IMR-90 (cell line): ENCODE data around the gene HYI. TPM values are rescaled to one million over a fixed set of nuclear protein-coding genes. Genes with fewer than 3 reads are reported as not detected.
"Not testable (repeated sequence)": the region's sequence is repeated elsewhere in the genome, so short reads cannot be mapped to it uniquely, and the experiment has no call there.

ENCODE experiments used
- ATAC-seq: fragments of 200-7000 bp; cut with Tn5 transposase; 2 replicates; pipeline ENCODE4 v1.9.1; 2020; ENCODE audit warnings: low read depth, mild to moderate bottlenecking, moderate library complexity
- BruUV-seq: library from RNA; stranded (reverse); fragments of 400-500 nt; replicated peaks from 2 replicates; lab custom pipeline; 2021; lab: Mats Ljungman, UMichigan
- CTCF ChIA-PET: fragments of 300-600 bp; formaldehyde crosslinking; extraction: SDS; loops from one replicate; lab custom pipeline; 2021; ENCODE audit warnings: antibody characterized with exemption; lab: Yijun Ruan, JAX
- POLR2A ChIA-PET: fragments of 300-600 bp; sonication (Branson Sonifier 250); formaldehyde crosslinking; loops from one replicate; lab custom pipeline; 2022; ENCODE audit warnings: antibody characterized with exemption; ENCODE audit not compliant: unreplicated experiment; lab: Charles Lee
- DNase-seq: peaks from one replicate; pipeline ENCODE4 v3.0.0; 2013
- H2AFZ ChIP-seq: replicated peaks from 2 replicates; pipeline ENCODE3; 2013; ENCODE audit warnings: low read length, mild to moderate bottlenecking; ENCODE audit not compliant: poor library complexity
- H2AK5ac ChIP-seq: 2 replicates; pipeline ENCODE4 v1.6.1; 2013; ENCODE audit warnings: low read depth, low read length, inconsistent platforms
- H2AK9ac ChIP-seq: replicated peaks from 2 replicates; pipeline ENCODE3; 2013; ENCODE audit warnings: mild to moderate bottlenecking, low read depth, low read length, moderate library complexity; ENCODE audit not compliant: poor library complexity
- H2BK120ac ChIP-seq: 2 replicates; pipeline ENCODE4 v1.6.1; 2013; ENCODE audit warnings: low read depth, low read length, inconsistent platforms
- H2BK15ac ChIP-seq: 3 replicates; pipeline ENCODE4 v1.6.1; 2013; ENCODE audit warnings: low read depth, low read length, inconsistent platforms
- H2BK20ac ChIP-seq: 2 replicates; pipeline ENCODE4 v1.6.1; 2013; ENCODE audit warnings: low read depth, mild to moderate bottlenecking, inconsistent platforms, low read length, moderate library complexity
- H2BK5ac ChIP-seq: 2 replicates; pipeline ENCODE4 v1.6.1; 2013; ENCODE audit warnings: mild to moderate bottlenecking, low read depth, low read length, inconsistent platforms; ENCODE audit not compliant: poor library complexity, severe bottlenecking
- H3K14ac ChIP-seq: replicated peaks from 2 replicates; pipeline ENCODE4 v1.6.1; 2013; ENCODE audit warnings: low read depth, low read length, inconsistent platforms
- H3K18ac ChIP-seq: 2 replicates; pipeline ENCODE4 v1.6.1; 2013; ENCODE audit warnings: low read depth, low read length, control low read depth
- H3K23ac ChIP-seq: 2 replicates; pipeline ENCODE4 v1.6.1; 2013; ENCODE audit warnings: low read depth, low read length, inconsistent platforms
- H3K27ac ChIP-seq: 2 replicates; pipeline ENCODE4 v1.5.1; 2013; ENCODE audit warnings: mild to moderate bottlenecking, control low read depth, low read length; ENCODE audit not compliant: insufficient read depth
- H3K27me3 ChIP-seq: 2 replicates; pipeline ENCODE4 v1.6.1; 2013; ENCODE audit warnings: low read length; ENCODE audit not compliant: control insufficient read depth, insufficient read depth
- H3K36me3 ChIP-seq: 2 replicates; pipeline ENCODE4 v1.6.1; 2013; ENCODE audit warnings: low read length, mixed read lengths; ENCODE audit not compliant: control insufficient read depth, insufficient read depth
- H3K4ac ChIP-seq: 2 replicates; pipeline ENCODE4 v1.6.1; 2013; ENCODE audit warnings: low read depth, low read length, inconsistent platforms
- H3K4me1 ChIP-seq: 2 replicates; pipeline ENCODE4 v1.6.1; 2013; ENCODE audit warnings: low read length, mixed read lengths; ENCODE audit not compliant: control insufficient read depth, insufficient read depth
- H3K4me2 ChIP-seq: 2 replicates; pipeline ENCODE4 v1.6.1; 2013; ENCODE audit warnings: low read depth, mild to moderate bottlenecking, control low read depth, low read length, moderate library complexity
- H3K4me3 ChIP-seq: 2 replicates; pipeline ENCODE4 v1.5.1; 2013; ENCODE audit warnings: low read depth, mild to moderate bottlenecking, control low read depth, low read length, moderate library complexity; ENCODE audit not compliant: insufficient read depth
- H3K56ac ChIP-seq: 2 replicates; pipeline ENCODE4 v1.6.1; 2013; ENCODE audit warnings: low read length, inconsistent platforms; ENCODE audit not compliant: insufficient read depth; ENCODE audit errors: extremely low read depth
- H3K79me1 ChIP-seq, 2 experiments: 2 replicates each; pipeline ENCODE4 v1.6.1; 2013; ENCODE audit warnings: low read length in 2 of 2, inconsistent platforms in 1 of 2, low read depth in 1 of 2
- H3K9ac ChIP-seq: 2 replicates; pipeline ENCODE4 v1.6.1; 2013; ENCODE audit warnings: low read depth, low read length, control low read depth
- H3K9me1 ChIP-seq: 2 replicates; pipeline ENCODE4 v1.6.1; 2013; ENCODE audit warnings: low read length, inconsistent platforms; ENCODE audit not compliant: insufficient read depth
- H3K9me3 ChIP-seq: 2 replicates; pipeline ENCODE4 v1.6.1; 2013; ENCODE audit warnings: low read length; ENCODE audit not compliant: control insufficient read depth, insufficient read depth
- H4K20me1 ChIP-seq: 2 replicates; pipeline ENCODE4 v1.6.1; 2013; ENCODE audit warnings: low read length, inconsistent platforms; ENCODE audit not compliant: insufficient read depth
- H4K5ac ChIP-seq: 2 replicates; pipeline ENCODE4 v1.6.1; 2013; ENCODE audit warnings: mild to moderate bottlenecking, low read depth, low read length, control low read depth
- H4K8ac ChIP-seq, 2 experiments: 2 replicates each; pipeline ENCODE4 v1.6.1; 2013; ENCODE audit warnings: low read depth in 2 of 2, low read length in 2 of 2, control low read depth in 1 of 2, inconsistent platforms in 1 of 2
- H4K91ac ChIP-seq: 2 replicates; pipeline ENCODE4 v1.6.1; 2013; ENCODE audit warnings: low read depth, low read length, inconsistent platforms; ENCODE audit not compliant: insufficient read depth
- CEBPB ChIP-seq: IDR thresholded peaks from 2 replicates; pipeline ENCODE4 v1.6.1; 2012; ENCODE audit warnings: low read depth, low read length, improper control_type of control experiment
- MXI1 ChIP-seq: IDR thresholded peaks from 2 replicates; pipeline ENCODE4 v1.6.1; 2012; ENCODE audit warnings: low read depth, mild to moderate bottlenecking, low read length, moderate library complexity, borderline replicate concordance
- RAD21 ChIP-seq: IDR thresholded peaks from 2 replicates; pipeline ENCODE4 v1.6.1; 2012; ENCODE audit warnings: low read length, improper control_type of control experiment
- WGBS, 2 experiments: methylation state at CpG; one replicate each; pipeline versions ENCODE4 v1.1.5 to v1.1.7; 2013; ENCODE audit warnings: missing lambda C conversion rate in 2 of 2; ENCODE audit not compliant: insufficient read length in 1 of 2; ENCODE audit errors: extremely low coverage in 2 of 2; 5-methylcytosine and 5-hydroxymethylcytosine counted together
- dilution Hi-C: fragments of 300-500 bp; cut with HindIII; formaldehyde crosslinking; loops from one replicate; pipeline ENCODE4 v1.14.3; 2018; ENCODE audit warnings: low sequenced_read_pairs; ENCODE audit not compliant: unreplicated experiment
- in situ Hi-C: fragments of 300-500 bp; cut with MboI; formaldehyde crosslinking; loops from 3 replicates; pipeline ENCODE4 v1.14.3; 2019; ENCODE audit warnings: low sequenced_read_pairs, inconsistent platforms, mixed read lengths
- intact Hi-C: fragments of 100-400 bp; cut with micrococcal nuclease; formaldehyde crosslinking; loops from 2 replicates; pipeline ENCODE4 v1.10.0; 2022
- polyA plus RNA-seq, 3 experiments: library from polyadenylated mRNA; depleted of rRNA; stranded (reverse); fragments of >200 nt; gene quantifications; 2 replicates each; pipeline ENCODE4 v1.2.3, GENCODE V29; 2012; ENCODE audit warnings: low replicate concordance in 1 of 3
- total RNA-seq: library from RNA; depleted of rRNA; stranded (reverse); fragments of >200 nt; gene quantifications from 2 replicates; pipeline ENCODE4 v1.2.3, GENCODE V29; 2012
- TF ChIP-seq, protein P1 (sequence below): conservative IDR thresholded peaks from 2 replicates; pipeline ENCODE4 v1.5.1; 2012; ENCODE audit warnings: mild to moderate bottlenecking, low read depth, low read length, improper control_type of control experiment

The HYI gene
- total and polyA plus RNA-seq, 2 of the 4 experiments (the other 2 are of a cell fraction): 21.5 to 53.7 TPM

DNA sequence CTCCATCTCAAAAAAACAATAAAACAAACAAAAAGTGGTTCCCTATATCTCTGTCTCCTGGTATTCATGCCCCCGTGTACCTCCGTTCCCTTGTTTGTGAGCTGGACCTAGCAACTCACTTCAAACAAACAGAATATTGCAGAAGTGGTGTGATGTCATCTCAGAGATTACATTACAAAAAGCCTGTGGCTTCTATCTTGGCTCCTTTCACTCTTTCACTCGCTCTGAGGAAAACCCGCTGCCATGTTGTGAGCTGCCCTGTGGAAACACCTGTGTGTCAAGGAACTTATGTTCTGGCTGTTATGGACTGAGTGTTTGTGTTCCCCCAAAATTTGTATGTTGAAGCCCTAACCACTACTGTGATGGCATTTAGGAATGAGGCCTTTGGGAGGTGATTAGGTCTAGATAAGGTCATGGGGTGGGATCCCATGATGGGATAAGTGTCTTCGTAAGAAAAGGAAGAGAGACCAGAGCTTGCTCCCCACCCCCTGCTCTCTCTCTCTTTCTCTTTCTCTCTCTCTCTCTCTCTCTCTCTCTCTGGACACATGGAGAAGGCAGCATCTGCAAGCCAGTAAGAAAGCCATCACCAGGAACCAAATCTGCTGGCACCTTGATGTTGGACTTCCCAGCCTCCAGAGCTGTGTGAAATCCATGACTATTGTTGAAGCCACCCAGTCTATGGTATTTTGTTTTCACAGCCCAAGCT lies 7.4 kb upstream of the HYI start:
- H4K8ac ChIP-seq: no peak overlapping the region
- H2BK20ac ChIP-seq: peak overlapping the region; percentile 35; the same call in 1 of the 2 replicates
- H3K18ac ChIP-seq: no peak overlapping the region
- intact Hi-C loops: no loop called here
- no peaks in the 10 kb centered on the region for H3K79me1 ChIP-seq
- TF ChIP-seq, protein P1, sequence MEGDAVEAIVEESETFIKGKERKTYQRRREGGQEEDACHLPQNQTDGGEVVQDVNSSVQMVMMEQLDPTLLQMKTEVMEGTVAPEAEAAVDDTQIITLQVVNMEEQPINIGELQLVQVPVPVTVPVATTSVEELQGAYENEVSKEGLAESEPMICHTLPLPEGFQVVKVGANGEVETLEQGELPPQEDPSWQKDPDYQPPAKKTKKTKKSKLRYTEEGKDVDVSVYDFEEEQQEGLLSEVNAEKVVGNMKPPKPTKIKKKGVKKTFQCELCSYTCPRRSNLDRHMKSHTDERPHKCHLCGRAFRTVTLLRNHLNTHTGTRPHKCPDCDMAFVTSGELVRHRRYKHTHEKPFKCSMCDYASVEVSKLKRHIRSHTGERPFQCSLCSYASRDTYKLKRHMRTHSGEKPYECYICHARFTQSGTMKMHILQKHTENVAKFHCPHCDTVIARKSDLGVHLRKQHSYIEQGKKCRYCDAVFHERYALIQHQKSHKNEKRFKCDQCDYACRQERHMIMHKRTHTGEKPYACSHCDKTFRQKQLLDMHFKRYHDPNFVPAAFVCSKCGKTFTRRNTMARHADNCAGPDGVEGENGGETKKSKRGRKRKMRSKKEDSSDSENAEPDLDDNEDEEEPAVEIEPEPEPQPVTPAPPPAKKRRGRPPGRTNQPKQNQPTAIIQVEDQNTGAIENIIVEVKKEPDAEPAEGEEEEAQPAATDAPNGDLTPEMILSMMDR: no peak
- TF ChIP-seq MXI1 (no peak), RAD21 (no peak), CEBPB (peak; percentile 61)
- no peak overlapping the region; the same call in 1 of the 2 replicates for H3K14ac ChIP-seq
- no peak overlapping the region for H3K4me2 ChIP-seq
- H3K9ac ChIP-seq: no peak overlapping the region
- H3K4ac ChIP-seq: 0 out of 2 replicates have a peak overlapping the region, but pooled peaks have one; percentile 0
- H4K91ac ChIP-seq: no peak overlapping the region
- CTCF ChIA-PET: no interaction called here
- no peaks in the 10 kb centered on the region for H3K36me3 ChIP-seq
- peaks cover 3% of the 10 kb centered on the region; the same call in 1 of the 2 replicates for H3K9me3 ChIP-seq
- H2BK15ac ChIP-seq: no peak overlapping the region
- H2AFZ ChIP-seq: no peak overlapping the region
- H3K23ac ChIP-seq: no peak overlapping the region
- POLR2A ChIA-PET: no interaction called here
- H2AK5ac ChIP-seq: peak overlapping the region; percentile 5; the same call in 1 of the 2 replicates
- dilution Hi-C loops: no loop called here
- H3K27me3 ChIP-seq: no peaks in the 10 kb centered on the region
- H2BK5ac ChIP-seq: no peak overlapping the region
- no peaks in the 10 kb centered on the region; the same call in 1 of the 2 replicates for H3K9me1 ChIP-seq
- no peak overlapping the region for H3K4me3 ChIP-seq
- peak; percentile 59 for ATAC-seq
- H3K27ac ChIP-seq: no peak overlapping the region
- in situ Hi-C loops: no loop called here
- DNase-seq: peak; percentile 68
- no peak overlapping the region for H3K56ac ChIP-seq
- no peak overlapping the region for H2AK9ac ChIP-seq
- WGBS, 2 experiments: no CpG with 5 or more reads among the region's 5 CpGs
- no peak overlapping the region for H2BK120ac ChIP-seq
- H3K4me1 ChIP-seq: 0 out of 2 replicates have a peak, but pooled peaks cover 2% of the 10 kb centered on the region
- H4K20me1 ChIP-seq: no peaks in the 10 kb centered on the region
- no TSS peak for BruUV-seq
- no peak overlapping the region for H4K5ac ChIP-seq

DNA sequence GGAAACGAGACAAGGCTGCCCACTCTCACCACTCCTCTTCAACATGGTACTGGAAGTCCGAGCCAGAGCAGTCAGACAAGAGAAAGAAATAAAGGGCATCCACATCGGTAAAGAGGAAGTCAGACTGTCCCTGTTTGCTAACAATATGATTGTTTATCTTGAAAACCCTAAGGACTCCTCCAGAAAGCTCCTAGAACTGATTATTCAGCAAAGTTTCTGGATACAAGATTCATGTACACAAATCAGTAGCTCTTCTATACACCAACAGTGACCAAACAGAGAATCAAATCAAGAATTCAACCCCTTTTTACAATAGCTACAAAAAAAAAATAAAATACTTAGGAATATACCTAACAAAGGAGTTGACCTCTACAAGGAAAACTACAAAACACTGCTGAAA lies 4.6 kb upstream of the HYI start:
- H3K14ac ChIP-seq, intact Hi-C loops, H3K18ac ChIP-seq, ATAC-seq, H4K20me1 ChIP-seq, H3K4me2 ChIP-seq, H3K27me3 ChIP-seq, H3K9me1 ChIP-seq, DNase-seq, H2AK5ac ChIP-seq, H2BK15ac ChIP-seq, H4K5ac ChIP-seq, H2AFZ ChIP-seq, H3K4ac ChIP-seq, H3K4me3 ChIP-seq, H3K23ac ChIP-seq, CTCF ChIA-PET, H2AK9ac ChIP-seq, H3K9me3 ChIP-seq, H3K56ac ChIP-seq, H3K36me3 ChIP-seq, H2BK5ac ChIP-seq, POLR2A ChIA-PET, H4K8ac ChIP-seq, in situ Hi-C loops, H3K4me1 ChIP-seq, BruUV-seq, H2BK120ac ChIP-seq, H3K27ac ChIP-seq, H4K91ac ChIP-seq, H3K9ac ChIP-seq, H2BK20ac ChIP-seq, dilution Hi-C loops: not testable (repeated sequence)
- H3K79me1 ChIP-seq: peaks cover 0 to 14% of the 10 kb centered on the region in 2 experiments; a peak in 2 of 4 replicates
- no CpG with 5 or more reads among the region's 3 CpGs for WGBS, 2 experiments
